H1 (cell line): ENCODE results near the gene TMX2. TPM values are rescaled to one million over a fixed set of nuclear protein-coding genes. Genes with fewer than 3 reads are reported as not detected.

ENCODE experiments used
- CTCF ChIA-PET: fragments of 300-600 bp; sonication (Branson Sonifier 250); formaldehyde crosslinking; loops from one replicate; lab custom pipeline; 2021; ENCODE audit not compliant: partially characterized antibody; lab: Charles Lee
- POLR2A ChIA-PET: fragments of 300-600 bp; sonication (Branson Sonifier 250); formaldehyde crosslinking; loops from one replicate; lab custom pipeline; 2021; ENCODE audit warnings: inconsistent platforms; ENCODE audit not compliant: partially characterized antibody; lab: Charles Lee
- DNase-seq, 2 experiments: peaks; one replicate each; pipeline versions ENCODE4 v3.0.0 to v3.0.0-alpha.2; 2010 to 2022; ENCODE audit warnings: low spot score in 2 of 2, low read depth in 1 of 2, mixed read lengths in 1 of 2
- FAIRE-seq: peaks from 2 replicates; lab custom pipeline; 2011; peaks lifted over from hg19 to GRCh38; lab: Jason Lieb, UNC
- H2AFZ ChIP-seq: 2 replicates; pipeline ENCODE4 v1.8.1; 2012; ENCODE audit warnings: low read length, inconsistent platforms
- H2AK5ac ChIP-seq: 2 replicates; pipeline ENCODE4 v1.6.1; 2013; ENCODE audit warnings: low read depth, low read length
- H2BK120ac ChIP-seq: replicated peaks from 2 replicates; pipeline ENCODE3; 2013; ENCODE audit warnings: low read depth, low read length, inconsistent platforms
- H2BK12ac ChIP-seq: 2 replicates; pipeline ENCODE4 v1.6.1; 2013; ENCODE audit warnings: low read depth, low read length
- H2BK15ac ChIP-seq: 2 replicates; pipeline ENCODE4 v1.6.1; 2013; ENCODE audit warnings: low read length
- H2BK20ac ChIP-seq: 2 replicates; pipeline ENCODE4 v1.6.1; 2013; ENCODE audit warnings: low read length
- H2BK5ac ChIP-seq: 2 replicates; pipeline ENCODE4 v1.6.1; 2013; ENCODE audit warnings: low read depth, low read length
- H3K14ac ChIP-seq: 2 replicates; pipeline ENCODE4 v1.6.1; 2013; ENCODE audit warnings: inconsistent platforms; ENCODE audit not compliant: insufficient read length
- H3K18ac ChIP-seq: 2 replicates; pipeline ENCODE4 v1.6.1; 2013; ENCODE audit warnings: low read length; ENCODE audit errors: extremely low read depth
- H3K23ac ChIP-seq: 2 replicates; pipeline ENCODE4 v1.6.1; 2013; ENCODE audit warnings: inconsistent platforms; ENCODE audit not compliant: insufficient read length
- H3K23me2 ChIP-seq: 2 replicates; pipeline ENCODE4 v1.6.1; 2013; ENCODE audit warnings: low read depth, low read length
- H3K27ac ChIP-seq: 2 replicates; pipeline ENCODE4 v1.6.1; 2011; ENCODE audit warnings: low read depth, low read length, inconsistent platforms
- H3K27me3 ChIP-seq, 4 experiments: replicated peaks in 1 of 4; 1 replicate in 1 of 4; 2 replicates in 3 of 4; pipeline versions ENCODE4 v1.6.1 to v1.8.1; 2011 to 2013; ENCODE audit warnings: low read length in 3 of 4, mild to moderate bottlenecking in 3 of 4, inconsistent platforms in 2 of 4, mixed read lengths in 2 of 4, moderate library complexity in 1 of 4; ENCODE audit not compliant: control insufficient read depth in 3 of 4, insufficient read depth in 3 of 4; ENCODE audit errors: extremely low read depth in 1 of 4
- H3K36me3 ChIP-seq, 4 experiments: 2 replicates each; pipeline versions ENCODE4 v1.6.1 to v1.8.1; 2011 to 2013; ENCODE audit warnings: mild to moderate bottlenecking in 4 of 4, low read length in 3 of 4, moderate library complexity in 2 of 4, control low read depth in 1 of 4, inconsistent platforms in 1 of 4; ENCODE audit not compliant: insufficient read depth in 4 of 4, control insufficient read depth in 2 of 4
- H3K4ac ChIP-seq: replicated peaks from 2 replicates; pipeline ENCODE3; 2013; ENCODE audit warnings: low read length, low read depth, mixed read lengths, inconsistent platforms; ENCODE audit not compliant: insufficient read length
- H3K4me1 ChIP-seq, 4 experiments: replicated peaks in 1 of 4; 1 replicate in 1 of 4; 2 replicates in 3 of 4; pipeline versions ENCODE4 v1.6.1 to v1.8.1; 2011 to 2013; ENCODE audit warnings: low read length in 3 of 4, inconsistent platforms in 2 of 4, mixed read lengths in 1 of 4; ENCODE audit not compliant: insufficient read depth in 4 of 4, control insufficient read depth in 3 of 4
- H3K4me2 ChIP-seq, 2 experiments: 2 replicates each; pipeline versions ENCODE4 v1.6.1 to v1.8.1; 2011 to 2013; ENCODE audit warnings: low read depth in 2 of 2, low read length in 2 of 2, control low read depth in 1 of 2, inconsistent platforms in 1 of 2, mild to moderate bottlenecking in 1 of 2; ENCODE audit not compliant: insufficient read depth in 1 of 2
- H3K4me3 ChIP-seq, 4 experiments: fragments of 200-600, 300-600 bp in 1 of 4; sonication (generic), shearing (Covaris generic), sonication (Bioruptor Twin) in 1 of 4; 2 replicates each; pipeline versions ENCODE4 v1.5.1 to v1.8.1; 2011 to 2016; ENCODE audit warnings: low read length in 4 of 4, low read depth in 3 of 4, control low read depth in 2 of 4, inconsistent platforms in 2 of 4, mild to moderate bottlenecking in 2 of 4, mixed read lengths in 1 of 4, moderate library complexity in 1 of 4; ENCODE audit not compliant: insufficient read depth in 2 of 4; ENCODE audit errors: extremely low read depth in 1 of 4
- H3K56ac ChIP-seq: replicated peaks from 2 replicates; pipeline ENCODE3; 2013; ENCODE audit warnings: low read depth, mild to moderate bottlenecking, mixed read lengths, low read length, inconsistent platforms; ENCODE audit not compliant: insufficient read length
- H3K79me1 ChIP-seq: 2 replicates; pipeline ENCODE4 v1.6.1; 2013; ENCODE audit warnings: low read depth, low read length, control low read depth
- H3K79me2 ChIP-seq, 2 experiments: 2 replicates each; pipeline versions ENCODE4 v1.6.1 to v1.8.1; 2012 to 2013; ENCODE audit warnings: low read length in 2 of 2, mild to moderate bottlenecking in 2 of 2, inconsistent platforms in 1 of 2; ENCODE audit not compliant: insufficient read depth in 2 of 2, control insufficient read depth in 1 of 2
- H3K9ac ChIP-seq, 4 experiments: replicated peaks in 1 of 4; 1 replicate in 1 of 4; 2 replicates in 3 of 4; pipeline versions ENCODE4 v1.6.1 to v1.8.1; 2011 to 2013; ENCODE audit warnings: low read depth in 3 of 4, low read length in 3 of 4, control low read depth in 2 of 4, mild to moderate bottlenecking in 2 of 4, moderate library complexity in 2 of 4, inconsistent platforms in 1 of 4; ENCODE audit errors: extremely low read depth in 1 of 4
- H3K9me3 ChIP-seq, 2 experiments: 2 replicates each; pipeline versions ENCODE4 v1.6.1 to v1.8.1; 2012 to 2013; ENCODE audit warnings: mild to moderate bottlenecking in 2 of 2, moderate library complexity in 2 of 2, control low read depth in 1 of 2, inconsistent platforms in 1 of 2, low read depth in 1 of 2, low read length in 1 of 2, mixed read lengths in 1 of 2; ENCODE audit not compliant: insufficient read depth in 2 of 2
- H4K20me1 ChIP-seq, 2 experiments: replicated peaks in 1 of 2; 2 replicates each; pipeline versions ENCODE3 to v1.8.1; 2011 to 2013; ENCODE audit warnings: inconsistent platforms in 2 of 2, low read length in 2 of 2, mild to moderate bottlenecking in 1 of 2; ENCODE audit not compliant: insufficient read depth in 2 of 2, control insufficient read depth in 1 of 2
- H4K5ac ChIP-seq: 2 replicates; pipeline ENCODE4 v1.6.1; 2013; ENCODE audit warnings: low read length, low read depth, mixed read lengths, inconsistent platforms; ENCODE audit not compliant: insufficient read length
- H4K8ac ChIP-seq: 2 replicates; pipeline ENCODE4 v1.8.0; 2013; ENCODE audit warnings: mild to moderate bottlenecking, moderate library complexity, low read length, inconsistent platforms; ENCODE audit not compliant: insufficient read depth; ENCODE audit errors: extremely low read depth
- H4K91ac ChIP-seq: replicated peaks from 2 replicates; pipeline ENCODE3; 2013; ENCODE audit warnings: low read length, mixed read lengths, inconsistent platforms; ENCODE audit not compliant: insufficient read length
- BRCA1 ChIP-seq: IDR thresholded peaks from 2 replicates; pipeline ENCODE4 v1.6.1; 2012; ENCODE audit warnings: low read depth, low read length, improper control_type of control experiment
- GABPA ChIP-seq: IDR thresholded peaks from 2 replicates; pipeline ENCODE4 v1.6.1; 2011; ENCODE audit warnings: mild to moderate bottlenecking, low read length, moderate library complexity, borderline replicate concordance; ENCODE audit not compliant: insufficient read depth
- GTF2F1 ChIP-seq: IDR thresholded peaks from 2 replicates; pipeline ENCODE4 v1.6.1; 2012; ENCODE audit warnings: low read depth, low read length, improper control_type of control experiment, borderline replicate concordance
- TAF1 ChIP-seq: IDR thresholded peaks from 2 replicates; pipeline ENCODE4 v1.6.1; 2011; ENCODE audit warnings: mild to moderate bottlenecking, low read depth, low read length
- TAF7 ChIP-seq: optimal IDR thresholded peaks from 2 replicates; pipeline ENCODE3; 2011; ENCODE audit warnings: low read depth, mild to moderate bottlenecking, inconsistent platforms, low read length, moderate library complexity, borderline replicate concordance
- WGBS, 2 experiments: shearing (Covaris generic) in 1 of 2; methylation state at CpG; one replicate each; pipeline versions ENCODE4 v1.1.6 to v1.1.7; 2013 to 2015; ENCODE audit warnings: low lambda C conversion rate in 2 of 2, mixed read lengths in 2 of 2, inconsistent platforms in 1 of 2, low coverage in 1 of 2, missing lambda C conversion rate in 1 of 2; ENCODE audit not compliant: insufficient replicate concordance in 2 of 2, insufficient coverage in 1 of 2, insufficient read length in 1 of 2; ENCODE audit errors: extremely low coverage in 1 of 2, missing lambda C conversion rate in 1 of 2; 5-methylcytosine and 5-hydroxymethylcytosine counted together
- long read RNA-seq, 2 experiments: library from RNA in 1 of 2; library from capped mRNA in 1 of 2; stranded (forward); transcript quantifications; one replicate each; pipeline ENCODE4 v2.0.0, GENCODE V29; 2021; ENCODE audit warnings: inconsistent platforms in 1 of 2
- polyA minus RNA-seq, 3 experiments: library from RNA; depleted of rRNA, polyadenylated mRNA; stranded (reverse); fragments of >200 nt; gene quantifications; 1 replicate in 2 of 3; 2 replicates in 1 of 3; pipeline ENCODE4 v1.2.3, GENCODE V29; 2011
- polyA plus RNA-seq, 7 experiments: library from polyadenylated mRNA; depleted of rRNA in 3 of 7; stranded (reverse) in 5 of 7; unstranded in 2 of 7; fragments of >200 nt in 5 of 7; fragments of 200-250 nt in 2 of 7; gene quantifications; 1 replicate in 5 of 7; 2 replicates in 1 of 7; 4 replicates in 1 of 7; pipeline versions ENCODE4 v1.2.1 to v1.2.3, GENCODE V29; 2011 to 2013; ENCODE audit warnings: missing spikeins in 2 of 7, mixed read lengths in 2 of 7
- total RNA-seq: library from RNA; stranded (reverse); fragmentation: NEBNext Ultra II Directional; extraction: Animal tissue kit (Norgen Biotek cat#: 25700); gene quantifications from 2 replicates; pipeline ENCODE4 v1.2.1, GENCODE V29; 2021

The TMX2 gene, protein sequence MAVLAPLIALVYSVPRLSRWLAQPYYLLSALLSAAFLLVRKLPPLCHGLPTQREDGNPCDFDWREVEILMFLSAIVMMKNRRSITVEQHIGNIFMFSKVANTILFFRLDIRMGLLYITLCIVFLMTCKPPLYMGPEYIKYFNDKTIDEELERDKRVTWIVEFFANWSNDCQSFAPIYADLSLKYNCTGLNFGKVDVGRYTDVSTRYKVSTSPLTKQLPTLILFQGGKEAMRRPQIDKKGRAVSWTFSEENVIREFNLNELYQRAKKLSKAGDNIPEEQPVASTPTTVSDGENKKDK
- total RNA-seq (100.0 and 104 TPM in 2 replicates), polyA plus RNA-seq (2011; rRNA removed) (65.3 and 70.4 TPM in 2 replicates), polyA minus RNA-seq (2011; rRNA and poly(A)+ RNA removed) (155 and 165 TPM in 2 replicates)
- 79.7 TPM for polyA plus RNA-seq (2011; cell fraction: cytosol; rRNA removed)
- polyA plus RNA-seq (2011; cell fraction: nucleus; rRNA removed): 117 TPM
- 93.1 to 113 TPM (median 98.2 TPM) in 4 replicates for polyA plus RNA-seq (2012, experiment 1 of 2)
- 105 TPM for polyA plus RNA-seq (2012, experiment 2 of 2)
- polyA plus RNA-seq (2013, experiment 1 of 2): 147 TPM
- polyA plus RNA-seq (2013, experiment 2 of 2): 167 TPM
- polyA minus RNA-seq (2011; cell fraction: cytosol; rRNA and poly(A)+ RNA removed): 69.8 TPM
- polyA minus RNA-seq (2011; cell fraction: nucleus; rRNA and poly(A)+ RNA removed): 65.3 TPM
- long read RNA-seq, experiment 1, transcript TMX2-201 (8 exons, 1,631 nt): major isoform, 76 of 171 reads
- long read RNA-seq, experiment 1, transcript TMX2-202 (7 exons, 1,521 nt): minor isoform, 29 of 171 reads
- long read RNA-seq, experiment 1, partial matches to known transcripts: 46 of 171 reads
- long read RNA-seq, experiment 1, other reads (novel, unspliced or antisense): 17 of 171 reads
- long read RNA-seq, experiment 2, transcript TMX2-201 (8 exons, 1,631 nt): major isoform, 75 of 131 reads
- long read RNA-seq, experiment 2, transcript TMX2-202 (7 exons, 1,521 nt): minor isoform, 36 of 131 reads
- long read RNA-seq, experiment 2, partial matches to known transcripts: 5 of 131 reads
- long read RNA-seq, experiment 2, other reads (novel, unspliced or antisense): 10 of 131 reads

DNA sequence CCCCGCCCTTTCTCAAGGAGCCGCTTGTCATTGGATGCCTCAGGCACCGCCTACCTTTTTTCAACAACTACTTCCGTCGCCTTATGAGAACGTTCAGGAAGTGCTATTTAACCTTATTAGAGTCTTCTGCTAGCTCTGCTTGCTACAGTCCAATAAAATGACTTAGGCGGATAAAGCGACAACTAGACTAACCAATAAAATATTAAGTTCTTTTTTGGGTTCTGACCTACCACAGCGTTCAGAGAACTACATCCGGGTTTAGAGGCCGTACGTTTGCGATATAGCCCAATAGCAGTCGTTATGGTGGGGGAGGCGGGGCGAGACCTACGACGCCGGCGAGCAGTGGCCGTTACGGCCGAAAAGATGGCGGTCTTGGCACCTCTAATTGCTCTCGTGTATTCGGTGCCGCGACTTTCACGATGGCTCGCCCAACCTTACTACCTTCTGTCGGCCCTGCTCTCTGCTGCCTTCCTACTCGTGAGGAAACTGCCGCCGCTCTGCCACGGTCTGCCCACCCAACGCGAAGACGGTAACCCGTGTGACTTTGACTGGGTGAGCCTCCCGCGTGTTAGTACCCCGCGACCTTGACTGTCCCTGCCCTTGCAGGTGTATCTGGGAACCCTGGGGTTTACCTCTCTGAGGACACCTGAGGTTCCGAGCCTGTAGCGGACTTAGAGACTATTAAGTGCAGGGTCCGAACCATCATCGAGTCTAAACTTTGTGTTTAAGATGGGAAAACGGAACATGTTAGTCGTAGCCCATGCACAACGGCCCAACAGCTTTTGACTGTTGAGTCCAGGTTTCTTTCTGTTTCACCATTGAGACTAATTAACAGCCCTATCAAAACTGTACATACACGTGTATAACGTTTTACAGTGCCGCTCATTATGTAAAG is at the start of gene TMX2:
Gene TMX2 (plus strand): TSS at position 338 of the 895 bp plus-strand sequence. CDS start 26 bp downstream, at position 364.
- H4K8ac ChIP-seq: peak within 1 kb of the TSS; percentile 98; the same call in 1 of the 2 replicates
- 0 out of 2 replicates have a peak within 1 kb of the TSS, but pooled peaks have one; percentile 13 for H2BK15ac ChIP-seq
- peaks cover 0 to 4% (median 0%) of the 10 kb centered on the region in 4 experiments; a peak in 1 of 7 replicates for H3K4me1 ChIP-seq
- H3K4me2 ChIP-seq: peak within 1 kb of the TSS; percentile 60 to 75
- peaks cover 0 to 4% (median 0%) of the 10 kb centered on the region in 4 experiments; a peak in 2 of 8 replicates for H3K36me3 ChIP-seq
- peak within 1 kb of the TSS; percentile 73 for H3K4ac ChIP-seq
- peaks cover 2% of the 10 kb centered on the region; the same call in 1 of the 2 replicates for H3K79me1 ChIP-seq
- peak within 1 kb of the TSS; percentile 94 for H3K27ac ChIP-seq
- no peak within 1 kb of the TSS for H2BK120ac ChIP-seq
- FAIRE-seq (peak; percentile 97), DNase-seq (peak; percentile 82 to 90)
- H2BK20ac ChIP-seq: no peak within 1 kb of the TSS
- peaks cover 22 to 45% of the 10 kb centered on the region in 2 experiments for H3K79me2 ChIP-seq
- H2BK12ac ChIP-seq: peak within 1 kb of the TSS; percentile 64; the same call in 1 of the 2 replicates
- peaks cover 0 to 5% of the 10 kb centered on the region in 2 experiments for H4K20me1 ChIP-seq
- H3K9ac ChIP-seq: peak within 1 kb of the TSS; percentile 83 to 97 (median 94)
- no peaks in the 10 kb centered on the region for H3K27me3 ChIP-seq
- peaks cover 9% of the 10 kb centered on the region for H3K23me2 ChIP-seq
- peak within 1 kb of the TSS; percentile 91 to 100 (median 98) for H3K4me3 ChIP-seq
- H3K18ac ChIP-seq: peak within 1 kb of the TSS; percentile 82
- H4K5ac ChIP-seq: peak within 1 kb of the TSS; percentile 82
- peak within 1 kb of the TSS; percentile 94 for H4K91ac ChIP-seq
- peak within 1 kb of the TSS; percentile 94 for H2BK5ac ChIP-seq
- H3K14ac ChIP-seq: no peak within 1 kb of the TSS
- ChIA-PET POLR2A (interaction anchor here (0.7 to 4.3 kb wide), 28 partner anchors 8 to 284 kb away, joined by 3 to 27 read pairs (median 3); partner anchors contain the start of genes SELENOH and SMTNL1), CTCF (interaction anchor here (1.0 kb wide), 1 partner anchor 50 kb away, joined by 3 read pairs; no protein-coding TSS in a partner anchor)
- no peak within 1 kb of the TSS for H3K23ac ChIP-seq
- peak within 1 kb of the TSS; percentile 73 for H3K56ac ChIP-seq
- H2AK5ac ChIP-seq: peak within 1 kb of the TSS; percentile 29; the same call in 1 of the 2 replicates
- H3K9me3 ChIP-seq: peaks cover 0 to 3% of the 10 kb centered on the region in 2 experiments; a peak in 1 of 4 replicates
- peak within 1 kb of the TSS; percentile 51 for H2AFZ ChIP-seq
- 1% methylated on average over 53 of the region's 53 CpGs; no CpG with 5 or more reads in 1 of the 2 experiments for WGBS, 2 experiments
- 0 out of 2 replicates have a peak, but pooled peaks have one; percentile 52 for TF ChIP-seq GTF2F1
- TF ChIP-seq TAF1: peak; percentile 78
- no peak for TF ChIP-seq BRCA1
- TF ChIP-seq GABPA: peak; percentile 81; the same call in 1 of the 2 replicates
- peak; percentile 28 for TF ChIP-seq TAF7
